CD4-positive, alpha-beta T cell (primary cell): ENCODE data around the gene NRSN2. TPM values are rescaled to one million over a fixed set of nuclear protein-coding genes. Genes with fewer than 3 reads are reported as not detected.

Experiments used
- ATAC-seq: fragments of 200-7000 bp; cut with Tn5 transposase; one replicate; pipeline ENCODE4 v1.10.0; 2022; ENCODE audit warnings: mild to moderate bottlenecking; ENCODE audit not compliant: poor library complexity
- CTCF ChIA-PET: fragments of 350-600 bp; sonication (Branson Sonifier 250); formaldehyde crosslinking; loops from one replicate; lab custom pipeline; 2021; ENCODE audit warnings: antibody characterized with exemption, inconsistent platforms; lab: Charles Lee
- POLR2A ChIA-PET: fragments of 350-600 bp; sonication (Branson Sonifier 250); formaldehyde crosslinking; loops from one replicate; lab custom pipeline; 2021; ENCODE audit warnings: antibody characterized with exemption, inconsistent platforms; lab: Charles Lee
- DNase-seq, 14 experiments: peaks; one replicate each; pipeline ENCODE4 v3.0.0-alpha.2; 2013 to 2020; ENCODE audit warnings: mixed read lengths in 2 of 14
- H3K27ac ChIP-seq, 2 donors: one replicate each; pipeline versions ENCODE4 v1.5.1 to v1.7.0; 2013; ENCODE audit warnings: low read length in 2 of 2, low read depth in 1 of 2, mild to moderate bottlenecking in 1 of 2
- H3K27me3 ChIP-seq, 2 experiments: 1 replicate in 1 of 2; 2 replicates in 1 of 2; pipeline versions ENCODE4 v1.6.1 to v1.7.0; 2013; ENCODE audit warnings: low read length in 2 of 2, control low read depth in 1 of 2, mild to moderate bottlenecking in 1 of 2, moderate library complexity in 1 of 2; ENCODE audit not compliant: insufficient read depth in 2 of 2, control insufficient read depth in 1 of 2
- H3K36me3 ChIP-seq: one replicate; pipeline ENCODE4 v1.6.1; 2013; ENCODE audit warnings: low read length, control low read depth; ENCODE audit not compliant: insufficient read depth
- H3K4me1 ChIP-seq: one replicate; pipeline ENCODE4 v1.6.1; 2013; ENCODE audit warnings: low read length, control low read depth; ENCODE audit not compliant: insufficient read depth
- H3K4me3 ChIP-seq: one replicate; pipeline ENCODE4 v1.5.1; 2013; ENCODE audit warnings: mild to moderate bottlenecking, low read length, moderate library complexity
- H3K9me3 ChIP-seq, 2 experiments: 1 replicate in 1 of 2; 2 replicates in 1 of 2; pipeline versions ENCODE4 v1.6.1 to v1.7.0; 2013; ENCODE audit warnings: low read length in 2 of 2, mild to moderate bottlenecking in 2 of 2, control low read depth in 1 of 2, moderate library complexity in 1 of 2; ENCODE audit not compliant: control insufficient read depth in 1 of 2, insufficient read depth in 1 of 2
- H3K27ac Mint-ChIP-seq: one replicate; pipeline ENCODE4 v1.8.0; 2020; ENCODE audit warnings: mixed read lengths
- H3K27me3 Mint-ChIP-seq: one replicate; pipeline ENCODE4 v1.8.0; 2021; ENCODE audit warnings: mixed read lengths
- H3K36me3 Mint-ChIP-seq: one replicate; pipeline ENCODE4 v1.8.0; 2021; ENCODE audit warnings: low read depth, mixed read lengths
- H3K4me1 Mint-ChIP-seq: one replicate; pipeline ENCODE4 v1.8.0; 2021; ENCODE audit warnings: low read depth, mixed read lengths
- H3K4me3 Mint-ChIP-seq: one replicate; pipeline ENCODE4 v1.8.0; 2020; ENCODE audit warnings: mild to moderate bottlenecking, mixed read lengths
- H3K9me3 Mint-ChIP-seq: one replicate; pipeline ENCODE4 v1.8.0; 2020; ENCODE audit warnings: mixed read lengths
- intact Hi-C, 2 experiments: fragments of 100-400 bp; cut with DNase I in 1 of 2; cut with micrococcal nuclease in 1 of 2; formaldehyde crosslinking; loops; one replicate each; pipeline versions ENCODE4 v1.15.1 to v1.9.0; 2023 to 2025; cut with DNase I, micrococcal nuclease
- polyA plus RNA-seq, 2 donors: library from polyadenylated mRNA; unstranded; fragments of 120-200 nt; gene quantifications; one replicate each; pipeline ENCODE4 v1.2.1, GENCODE V29; 2013
- total RNA-seq, 174 experiments: library from RNA in 2 of 174; stranded (reverse) in 2 of 174; gene quantifications; one replicate each; pipeline ENCODE4 v1.2.3 and lab custom pipeline; 2021 to 2026
- TF ChIP-seq, protein P1 (sequence below): fragments of 200-600 bp; IDR thresholded peaks from one replicate; pipeline ENCODE4 v1.8.0; 2022; ENCODE audit warnings: antibody characterized with exemption, mild to moderate bottlenecking

The NRSN2 gene, protein sequence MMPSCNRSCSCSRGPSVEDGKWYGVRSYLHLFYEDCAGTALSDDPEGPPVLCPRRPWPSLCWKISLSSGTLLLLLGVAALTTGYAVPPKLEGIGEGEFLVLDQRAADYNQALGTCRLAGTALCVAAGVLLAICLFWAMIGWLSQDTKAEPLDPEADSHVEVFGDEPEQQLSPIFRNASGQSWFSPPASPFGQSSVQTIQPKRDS
- total RNA-seq: 1 to 10 TPM in 1 of 2 experiments, under 1 TPM in 1; 0.69 to 1.3 TPM
- 0.97 TPM for polyA plus RNA-seq (2013, experiment 1 of 2)
- 0.98 TPM for polyA plus RNA-seq (2013, experiment 2 of 2)
- 0 to 5.9 (median 0.40) reads per million in 172 experiments for total RNA-seq (lab: John Stamatoyannopoulos, UW)

DNA sequence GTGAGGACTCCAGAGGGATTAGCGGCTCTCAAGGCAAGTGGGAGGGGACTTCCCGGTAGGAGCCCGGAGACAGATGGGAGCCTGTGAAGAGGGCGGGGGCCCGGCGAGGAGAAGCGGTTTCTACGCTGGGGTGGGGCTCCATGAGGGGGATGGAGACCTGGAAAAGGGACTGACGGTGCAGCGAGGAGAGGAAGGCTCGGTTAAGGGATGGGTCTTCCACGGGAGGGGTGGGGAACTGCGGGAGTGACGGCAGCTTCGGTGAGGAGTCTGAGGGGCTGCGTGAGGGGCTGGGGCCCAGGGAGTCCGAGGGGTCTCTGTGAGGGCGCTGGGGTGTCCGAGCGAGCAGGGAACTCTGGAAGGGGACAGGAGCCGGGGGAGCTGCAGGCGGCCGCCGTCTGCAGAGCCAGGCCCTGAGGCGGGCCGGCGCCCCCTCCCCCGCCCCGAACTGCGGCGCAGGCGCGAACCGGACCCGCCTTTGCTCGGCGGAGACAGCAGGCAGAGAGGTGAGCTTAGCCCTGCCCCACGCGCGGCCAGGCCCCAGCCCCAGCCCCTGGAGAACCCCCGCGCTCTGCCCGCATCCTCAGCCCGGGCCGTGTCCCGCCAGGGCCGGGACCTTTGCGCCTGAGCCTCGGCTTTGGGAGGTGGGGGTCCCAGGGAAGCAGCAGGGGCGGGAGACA is at the start of gene NRSN2:
NRSN2 (plus strand) TSS at position 472 of the 677 bp plus-strand sequence. CDS start 2,533 bp downstream, outside the sequence.
- DNase-seq (peak in 3 of 14 experiments; percentile 37 to 49 (median 48)), ATAC-seq (peak; percentile 39)
- CTCF ChIA-PET: interaction anchor here (2.9 kb wide), 1 partner anchor 16 kb away, joined by 9 read pairs; no protein-coding TSS in a partner anchor
- TF ChIP-seq, protein P1, sequence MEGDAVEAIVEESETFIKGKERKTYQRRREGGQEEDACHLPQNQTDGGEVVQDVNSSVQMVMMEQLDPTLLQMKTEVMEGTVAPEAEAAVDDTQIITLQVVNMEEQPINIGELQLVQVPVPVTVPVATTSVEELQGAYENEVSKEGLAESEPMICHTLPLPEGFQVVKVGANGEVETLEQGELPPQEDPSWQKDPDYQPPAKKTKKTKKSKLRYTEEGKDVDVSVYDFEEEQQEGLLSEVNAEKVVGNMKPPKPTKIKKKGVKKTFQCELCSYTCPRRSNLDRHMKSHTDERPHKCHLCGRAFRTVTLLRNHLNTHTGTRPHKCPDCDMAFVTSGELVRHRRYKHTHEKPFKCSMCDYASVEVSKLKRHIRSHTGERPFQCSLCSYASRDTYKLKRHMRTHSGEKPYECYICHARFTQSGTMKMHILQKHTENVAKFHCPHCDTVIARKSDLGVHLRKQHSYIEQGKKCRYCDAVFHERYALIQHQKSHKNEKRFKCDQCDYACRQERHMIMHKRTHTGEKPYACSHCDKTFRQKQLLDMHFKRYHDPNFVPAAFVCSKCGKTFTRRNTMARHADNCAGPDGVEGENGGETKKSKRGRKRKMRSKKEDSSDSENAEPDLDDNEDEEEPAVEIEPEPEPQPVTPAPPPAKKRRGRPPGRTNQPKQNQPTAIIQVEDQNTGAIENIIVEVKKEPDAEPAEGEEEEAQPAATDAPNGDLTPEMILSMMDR: no peak
- intact Hi-C loops: no loop called here
- no peak within 1 kb of the TSS for H3K27ac ChIP-seq
- Mint-ChIP-seq H3K27ac (peak within 1 kb of the TSS; percentile 3), H3K9me3 (no peaks in the 10 kb centered on the region), H3K4me3 (peak within 1 kb of the TSS; percentile 91), H3K4me1 (peaks cover 14% of the 10 kb centered on the region), H3K27me3 (no peaks in the 10 kb centered on the region), H3K36me3 (peaks cover 4% of the 10 kb centered on the region)
- peak within 1 kb of the TSS; percentile 81 for H3K4me3 ChIP-seq
- H3K36me3 ChIP-seq: no peaks in the 10 kb centered on the region
- peaks cover 0 to 3% of the 10 kb centered on the region in 2 experiments for H3K9me3 ChIP-seq
- POLR2A ChIA-PET: interaction anchor here (0.9 kb wide), 1 partner anchor 9 kb away, joined by 3 read pairs; no protein-coding TSS in a partner anchor
- H3K4me1 ChIP-seq: peaks cover 23% of the 10 kb centered on the region
- no peaks in the 10 kb centered on the region for H3K27me3 ChIP-seq

DNA sequence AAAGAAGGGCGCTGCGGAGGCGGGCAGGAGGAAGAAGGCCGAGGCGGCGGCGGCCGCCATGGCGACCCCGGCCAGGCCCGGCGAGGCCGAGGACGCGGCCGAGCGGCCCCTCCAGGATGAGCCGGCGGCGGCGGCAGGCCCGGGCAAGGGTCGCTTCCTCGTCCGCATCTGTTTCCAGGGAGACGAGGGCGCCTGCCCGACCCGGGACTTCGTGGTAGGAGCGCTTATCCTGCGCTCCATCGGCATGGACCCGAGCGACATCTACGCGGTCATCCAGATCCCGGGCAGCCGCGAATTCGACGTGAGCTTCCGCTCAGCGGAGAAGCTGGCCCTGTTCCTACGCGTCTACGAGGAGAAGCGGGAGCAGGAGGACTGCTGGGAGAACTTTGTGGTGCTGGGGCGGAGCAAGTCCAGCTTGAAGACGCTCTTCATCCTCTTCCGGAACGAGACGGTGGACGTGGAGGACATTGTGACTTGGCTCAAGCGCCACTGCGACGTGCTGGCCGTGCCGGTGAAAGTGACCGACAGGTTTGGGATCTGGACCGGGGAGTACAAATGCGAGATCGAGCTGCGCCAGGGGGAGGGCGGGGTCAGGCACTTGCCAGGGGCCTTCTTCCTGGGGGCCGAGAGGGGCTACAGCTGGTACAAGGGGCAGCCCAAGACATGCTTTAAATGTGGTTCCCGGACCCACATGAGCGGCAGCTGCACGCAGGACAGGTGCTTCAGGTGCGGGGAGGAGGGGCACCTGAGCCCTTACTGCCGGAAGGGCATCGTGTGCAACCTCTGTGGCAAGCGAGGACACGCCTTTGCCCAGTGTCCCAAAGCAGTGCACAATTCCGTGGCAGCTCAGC is 48.8 kb upstream of the NRSN2 start:
- CTCF ChIA-PET: interaction anchor here (1.0 to 2.6 kb wide), 3 partner anchors 26 to 33 kb away, joined by 3 to 20 read pairs (median 5); no protein-coding TSS in a partner anchor
- peak overlapping the region; percentile 93 for H3K4me3 ChIP-seq
- POLR2A ChIA-PET: interaction anchor here (0.8 to 6.2 kb wide), 10 partner anchors 11 to 246 kb away, joined by 3 to 114 read pairs (median 5); partner anchors contain the start of genes CSNK2A1, DEFB129 and SOX12
- peak; percentile 14 to 75 (median 33) for DNase-seq
- H3K27me3 Mint-ChIP-seq: no peaks in the 10 kb centered on the region
- H3K4me3 Mint-ChIP-seq: peak overlapping the region; percentile 98
- intact Hi-C loops: loop anchor here (1.0 to 5.0 kb wide), 2 partner anchors 27 to 244 kb away; partner anchors contain the start of genes SOX12 (in 2 of the 2) and CSNK2A1 (in 1 of the 2)
- peak overlapping the region; percentile 97 for H3K27ac Mint-ChIP-seq
- TF ChIP-seq, protein P1: no peak
- peak; percentile 32 for ATAC-seq
- peaks cover 30% of the 10 kb centered on the region for H3K4me1 ChIP-seq
- H3K27me3 ChIP-seq: no peaks in the 10 kb centered on the region
- no peaks in the 10 kb centered on the region for H3K9me3 Mint-ChIP-seq
- peaks cover 30% of the 10 kb centered on the region for H3K36me3 Mint-ChIP-seq
- peak overlapping the region; percentile 76 to 78 for H3K27ac ChIP-seq
- H3K9me3 ChIP-seq: no peaks in the 10 kb centered on the region
- H3K4me1 Mint-ChIP-seq: peaks cover 47% of the 10 kb centered on the region
- H3K36me3 ChIP-seq: peaks cover 16% of the 10 kb centered on the region
